ENCODE data around the gene TTYH3. TPM values are rescaled to one million over a fixed set of nuclear protein-coding genes. Genes with fewer than 3 reads are reported as not detected.

The TTYH3 gene
- total and polyA plus RNA-seq, 7 experiments from 2014 or later, result 0.53 to 115 (median 18.1) TPM

- Mint-ChIP-seq H3K4me3 (peak overlapping the region in 1 of 10 donors; percentile 60), H3K27me3 (peaks cover 0 to 14% (median 4%) of the 10 kb centered on the region in 5 donors), H3K4me1 (peaks cover 9 to 29% (median 22%) of the 10 kb centered on the region in 7 donors), H3K27ac (no peak overlapping the region), H3K36me3 (no peaks in the 10 kb centered on the region), H3K9me3 (peaks cover 0 to 5% (median 0%) of the 10 kb centered on the region in 11 donors)
- DNase-seq, result no peak
- Histone ChIP-seq H3K36me3 (ENCODE audit: control insufficient read depth in 2 of 3, insufficient read depth in 3 of 3, low read length in 3 of 3) (no peaks in the 10 kb centered on the region), H3K4me1 (ENCODE audit: control insufficient read depth in 2 of 2, insufficient read depth in 2 of 2, low read length in 2 of 2) (peaks cover 21 to 33% of the 10 kb centered on the region in 2 donors), H3K27me3 (ENCODE audit: control insufficient read depth in 2 of 2, insufficient read depth in 2 of 2, low read length in 2 of 2) (no peaks in the 10 kb centered on the region), H3K27ac (ENCODE audit: low read depth, low read length) (no peak overlapping the region), H3K4me3 (ENCODE audit: low read length) (peak overlapping the region; percentile 37), H3K9me3 (ENCODE audit: control insufficient read depth in 2 of 3, low read length in 3 of 3) (no peaks in the 10 kb centered on the region)
- POLR2A ChIA-PET, result interaction anchor here (1.2 to 1.3 kb wide), 2 partner anchors 10 to 12 kb away, joined by 3 to 6 read pairs; no protein-coding TSS in a partner anchor
- intact Hi-C loops (cut with micrococcal nuclease), result loop anchor here (1.0 to 5.0 kb wide), 6 partner anchors 9 to 257 kb away; partner anchors contain the start of gene TTYH3 (in 2 of the 2)
- CTCF ChIA-PET, result interaction anchor here (1.9 to 6.0 kb wide), 4 partner anchors 9 to 258 kb away, joined by 10 to 45 read pairs (median 16); no protein-coding TSS in a partner anchor
- ATAC-seq, result no peak
These were observed 76.9 kb downstream of the TTYH3 start for GRCh38 chr7:2708547-2709310.

GRCh38 chr7:2709553-2710285 is 77.9 kb downstream of the TTYH3 start:
- intact Hi-C loops (cut with micrococcal nuclease), result loop anchor here (1.0 to 5.0 kb wide), 7 partner anchors 10 to 258 kb away; partner anchors contain the start of gene TTYH3 (in 2 of the 2)
- no peaks in the 10 kb centered on the region for H3K36me3 ChIP-seq (ENCODE audit: control insufficient read depth in 2 of 3, insufficient read depth in 3 of 3, low read length in 3 of 3)
- H3K4me3 ChIP-seq (ENCODE audit: low read length), result peak overlapping the region; percentile 37
- H3K27me3 ChIP-seq (ENCODE audit: control insufficient read depth in 2 of 2, insufficient read depth in 2 of 2, low read length in 2 of 2), result no peaks in the 10 kb centered on the region
- peaks cover 0 to 17% (median 8%) of the 10 kb centered on the region in 5 donors for H3K27me3 Mint-ChIP-seq
- H3K27ac ChIP-seq (ENCODE audit: low read depth, low read length), result no peak overlapping the region
- no peaks in the 10 kb centered on the region for H3K36me3 Mint-ChIP-seq
- peaks cover 24 to 35% of the 10 kb centered on the region in 2 donors for H3K4me1 ChIP-seq (ENCODE audit: control insufficient read depth in 2 of 2, insufficient read depth in 2 of 2, low read length in 2 of 2)
- ChIA-PET POLR2A (interaction anchor here (0.5 to 2.1 kb wide), 7 partner anchors 9 to 258 kb away, joined by 3 to 14 read pairs (median 4); no protein-coding TSS in a partner anchor), CTCF (interaction anchor here (0.5 to 6.0 kb wide), 16 partner anchors 7 to 1597 kb away, joined by 3 to 45 read pairs (median 4); no protein-coding TSS in a partner anchor)
- DNase-seq (peak; percentile 59 to 84 (median 81)), ATAC-seq (peak; percentile 90)
- peak overlapping the region in 2 of 9 donors; percentile 25 to 63 for H3K27ac Mint-ChIP-seq
- peaks cover 0 to 5% (median 0%) of the 10 kb centered on the region in 11 donors for H3K9me3 Mint-ChIP-seq
- H3K4me3 Mint-ChIP-seq, result peak overlapping the region in 7 of 10 donors; percentile 25 to 73 (median 60)
- H3K9me3 ChIP-seq (ENCODE audit: control insufficient read depth in 2 of 3, low read length in 3 of 3), result no peaks in the 10 kb centered on the region
- peaks cover 15 to 39% (median 31%) of the 10 kb centered on the region in 7 donors for H3K4me1 Mint-ChIP-seq

- intact Hi-C loops (cut with micrococcal nuclease), result loop anchor here in 1 of 2 donors (2.0 kb wide), 1 partner anchor 49 kb away; no protein-coding TSS in a partner anchor
- peak overlapping the region; percentile 37 for H3K4me3 ChIP-seq (ENCODE audit: low read length)
- no peaks in the 10 kb centered on the region for H3K27me3 ChIP-seq (ENCODE audit: control insufficient read depth in 2 of 2, insufficient read depth in 2 of 2, low read length in 2 of 2)
- Mint-ChIP-seq H3K4me3 (peak overlapping the region in 5 of 10 donors; percentile 13 to 79 (median 60)), H3K27me3 (peaks cover 0 to 17% (median 8%) of the 10 kb centered on the region in 5 donors), H3K4me1 (peaks cover 20 to 44% (median 36%) of the 10 kb centered on the region in 7 donors), H3K27ac (peak overlapping the region in 4 of 9 donors; percentile 32 to 84 (median 51)), H3K36me3 (peaks cover 0 to 2% (median 0%) of the 10 kb centered on the region in 5 donors), H3K9me3 (peaks cover 0 to 3% (median 0%) of the 10 kb centered on the region in 11 donors)
- no peaks in the 10 kb centered on the region for H3K36me3 ChIP-seq (ENCODE audit: control insufficient read depth in 2 of 3, insufficient read depth in 3 of 3, low read length in 3 of 3)
- POLR2A ChIA-PET, result interaction anchor here (0.5 to 2.1 kb wide), 8 partner anchors 8 to 258 kb away, joined by 3 to 14 read pairs (median 4); no protein-coding TSS in a partner anchor
- H3K4me1 ChIP-seq (ENCODE audit: control insufficient read depth in 2 of 2, insufficient read depth in 2 of 2, low read length in 2 of 2), result peaks cover 29 to 40% of the 10 kb centered on the region in 2 donors
- CTCF ChIA-PET, result interaction anchor here (0.5 to 6.0 kb wide), 16 partner anchors 8 to 1597 kb away, joined by 3 to 45 read pairs (median 4); no protein-coding TSS in a partner anchor
- H3K9me3 ChIP-seq (ENCODE audit: control insufficient read depth in 2 of 3, low read length in 3 of 3), result no peaks in the 10 kb centered on the region
- DNase-seq, result no peak
- peak; percentile 54 for ATAC-seq
- no peak overlapping the region for H3K27ac ChIP-seq (ENCODE audit: low read depth, low read length)
These were observed 78.5 kb downstream of the TTYH3 start for GRCh38 chr7:2710286-2710655.

- Histone ChIP-seq H3K4me1 (ENCODE audit: control insufficient read depth in 2 of 2, insufficient read depth in 2 of 2, low read length in 2 of 2) (peaks cover 37 to 48% of the 10 kb centered on the region in 2 donors), H3K36me3 (ENCODE audit: control insufficient read depth in 2 of 3, insufficient read depth in 3 of 3, low read length in 3 of 3) (no peaks in the 10 kb centered on the region), H3K4me3 (ENCODE audit: low read length) (peak overlapping the region; percentile 17), H3K27ac (ENCODE audit: low read depth, low read length) (no peak overlapping the region), H3K27me3 (ENCODE audit: control insufficient read depth in 2 of 2, insufficient read depth in 2 of 2, low read length in 2 of 2) (no peaks in the 10 kb centered on the region), H3K9me3 (ENCODE audit: control insufficient read depth in 2 of 3, low read length in 3 of 3) (no peaks in the 10 kb centered on the region)
- DNase-seq (peak in 7 of 9 donors; percentile 30 to 57 (median 54)), ATAC-seq (peak; percentile 42)
- intact Hi-C loops (cut with micrococcal nuclease), result loop anchor here in 1 of 2 donors (2.0 kb wide), 1 partner anchor 48 kb away; no protein-coding TSS in a partner anchor
- H3K9me3 Mint-ChIP-seq, result no peaks in the 10 kb centered on the region
- H3K36me3 Mint-ChIP-seq, result peaks cover 0 to 2% (median 0%) of the 10 kb centered on the region in 5 donors
- H3K27me3 Mint-ChIP-seq, result peaks cover 0 to 18% (median 8%) of the 10 kb centered on the region in 5 donors
- H3K4me3 Mint-ChIP-seq, result peak overlapping the region; percentile 37 to 79 (median 50)
- H3K4me1 Mint-ChIP-seq, result peaks cover 26 to 52% (median 44%) of the 10 kb centered on the region in 7 donors
- H3K27ac Mint-ChIP-seq, result peak overlapping the region; percentile 48 to 92 (median 81)
- POLR2A ChIA-PET, result interaction anchor here (1.0 to 2.1 kb wide), 5 partner anchors 12 to 259 kb away, joined by 3 to 14 read pairs (median 4); no protein-coding TSS in a partner anchor
- CTCF ChIA-PET, result interaction anchor here (0.9 to 6.0 kb wide), 9 partner anchors 9 to 260 kb away, joined by 3 to 45 read pairs (median 7); no protein-coding TSS in a partner anchor
These were observed 79.2 kb downstream of the TTYH3 start for GRCh38 chr7:2710901-2711551.

GRCh38 chr7:2711895-2712675 is 80.3 kb downstream of the TTYH3 start:
- Histone ChIP-seq H3K36me3 (ENCODE audit: control insufficient read depth in 2 of 3, insufficient read depth in 3 of 3, low read length in 3 of 3) (no peaks in the 10 kb centered on the region), H3K27me3 (ENCODE audit: control insufficient read depth in 2 of 2, insufficient read depth in 2 of 2, low read length in 2 of 2) (no peaks in the 10 kb centered on the region), H3K27ac (ENCODE audit: low read depth, low read length) (no peak overlapping the region), H3K4me3 (ENCODE audit: low read length) (no peak overlapping the region), H3K9me3 (ENCODE audit: control insufficient read depth in 2 of 3, low read length in 3 of 3) (no peaks in the 10 kb centered on the region), H3K4me1 (ENCODE audit: control insufficient read depth in 2 of 2, insufficient read depth in 2 of 2, low read length in 2 of 2) (peaks cover 47 to 55% of the 10 kb centered on the region in 2 donors)
- CTCF ChIA-PET, result interaction anchor here (1.0 to 6.0 kb wide), 3 partner anchors 13 to 40 kb away, joined by 3 to 45 read pairs (median 17); no protein-coding TSS in a partner anchor
- Mint-ChIP-seq H3K36me3 (peaks cover 0 to 5% (median 0%) of the 10 kb centered on the region in 5 donors), H3K9me3 (no peaks in the 10 kb centered on the region), H3K4me1 (peaks cover 28 to 58% (median 55%) of the 10 kb centered on the region in 7 donors), H3K4me3 (no peak overlapping the region), H3K27me3 (peaks cover 0 to 18% (median 8%) of the 10 kb centered on the region in 5 donors), H3K27ac (peak overlapping the region in 1 of 9 donors; percentile 26)
- intact Hi-C loops (cut with micrococcal nuclease), result loop anchor here in 1 of 2 donors (2.0 kb wide), 1 partner anchor 47 kb away; no protein-coding TSS in a partner anchor
- ATAC-seq (no peak), DNase-seq (no peak)
- POLR2A ChIA-PET, result no interaction called here

Data from naive thymus-derived CD4-positive, alpha-beta T cell (primary cell).